SW 1271 (cell line): ENCODE results near the gene SPATA19.

Experiments
- DNase-seq, 2 experiments: peaks; one replicate each; lab custom pipeline; 2025; lab: John Stamatoyannopoulos, UW

Gene SPATA19

DNA sequence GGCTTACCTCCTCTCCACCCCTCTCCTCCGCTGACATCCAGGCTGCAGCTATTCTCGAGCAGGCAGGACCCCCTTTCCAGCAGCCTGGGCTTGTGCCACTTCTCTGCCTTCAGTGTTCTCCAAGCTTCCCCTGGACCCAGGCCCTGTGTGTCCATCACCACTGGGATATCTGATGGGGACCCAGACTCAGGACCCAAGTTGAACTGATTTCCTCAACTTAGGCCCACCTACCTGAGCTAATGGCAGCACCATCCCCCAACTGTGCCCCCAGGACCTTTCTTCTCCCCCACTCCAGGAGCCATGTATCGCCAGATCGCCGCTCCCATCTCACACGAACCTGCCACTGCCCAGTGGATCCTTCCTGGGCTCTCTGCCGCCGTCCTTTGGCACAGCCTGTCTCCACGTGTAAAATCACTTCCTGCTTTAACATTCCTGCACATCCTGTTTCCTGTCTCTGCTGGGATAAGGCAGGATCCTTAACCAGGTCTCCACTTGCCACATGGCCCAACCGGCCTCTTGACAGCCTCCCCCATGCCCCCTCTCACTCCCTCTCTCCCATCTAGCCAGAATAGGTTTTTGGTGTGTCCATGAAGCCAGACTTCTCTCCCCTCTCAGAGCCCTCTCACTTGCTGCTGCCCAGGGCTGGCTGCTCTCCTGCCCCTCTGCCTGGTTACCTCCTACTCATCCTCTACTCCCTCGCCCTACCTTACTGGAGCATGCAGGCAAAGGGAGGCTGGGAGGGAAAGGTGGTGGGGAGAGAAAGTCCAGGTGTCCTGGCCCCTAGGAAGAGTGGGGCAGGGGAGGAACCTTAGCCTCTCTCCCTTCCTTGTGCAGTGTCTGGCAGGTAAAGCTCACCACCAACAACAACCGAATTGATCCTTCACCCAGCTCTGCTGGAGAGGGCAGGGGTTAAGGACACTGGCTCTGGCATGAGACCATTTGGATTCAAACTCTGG lies 9.4 kb downstream of the SPATA19 start:
- DNase-seq: no peak

DNA sequence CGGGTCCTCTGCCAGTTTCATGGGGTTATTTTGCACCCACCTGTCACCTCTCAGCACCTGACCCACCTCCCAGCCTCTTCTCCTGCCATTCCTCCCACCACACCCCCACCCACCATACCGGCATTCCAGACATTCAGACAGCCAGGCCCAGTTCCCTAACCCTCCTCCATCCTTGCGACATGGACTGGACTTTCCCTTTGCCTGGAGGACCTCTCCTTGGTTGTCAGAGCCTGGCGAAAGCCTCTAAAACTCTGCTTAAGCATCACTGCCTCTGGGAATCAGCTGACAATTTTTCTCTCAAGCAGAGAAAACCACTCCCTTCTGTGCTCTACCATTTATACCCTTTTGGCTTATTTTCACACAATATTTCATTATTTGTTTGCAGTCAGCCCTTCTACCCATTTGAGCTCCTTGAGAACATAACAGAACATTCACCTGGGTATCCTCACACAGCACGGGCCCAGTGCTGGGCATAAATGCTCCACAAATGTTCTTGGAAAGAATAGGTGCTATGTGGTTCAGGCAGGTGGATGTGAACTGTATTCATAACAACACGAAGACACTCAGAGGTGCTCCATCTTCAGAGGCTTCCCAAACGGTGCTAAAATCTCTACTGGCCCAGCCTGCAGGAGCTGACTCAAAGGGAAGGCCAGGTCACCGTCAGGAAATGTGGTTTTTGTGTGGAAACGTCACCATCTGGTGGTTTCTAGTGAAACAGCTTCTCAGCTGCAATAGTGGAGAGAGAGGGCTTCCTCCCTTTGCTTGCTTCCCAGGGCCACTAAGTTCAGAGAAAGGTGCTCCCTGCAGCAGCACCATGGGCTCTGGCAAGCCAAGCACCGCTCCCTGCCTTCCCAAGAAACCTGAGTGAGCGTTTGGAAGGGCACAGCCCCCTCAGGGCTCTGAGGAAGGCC lies 10.4 kb downstream of the SPATA19 start:
- DNase-seq: peak in 1 of 2 experiments; percentile 37

DNA sequence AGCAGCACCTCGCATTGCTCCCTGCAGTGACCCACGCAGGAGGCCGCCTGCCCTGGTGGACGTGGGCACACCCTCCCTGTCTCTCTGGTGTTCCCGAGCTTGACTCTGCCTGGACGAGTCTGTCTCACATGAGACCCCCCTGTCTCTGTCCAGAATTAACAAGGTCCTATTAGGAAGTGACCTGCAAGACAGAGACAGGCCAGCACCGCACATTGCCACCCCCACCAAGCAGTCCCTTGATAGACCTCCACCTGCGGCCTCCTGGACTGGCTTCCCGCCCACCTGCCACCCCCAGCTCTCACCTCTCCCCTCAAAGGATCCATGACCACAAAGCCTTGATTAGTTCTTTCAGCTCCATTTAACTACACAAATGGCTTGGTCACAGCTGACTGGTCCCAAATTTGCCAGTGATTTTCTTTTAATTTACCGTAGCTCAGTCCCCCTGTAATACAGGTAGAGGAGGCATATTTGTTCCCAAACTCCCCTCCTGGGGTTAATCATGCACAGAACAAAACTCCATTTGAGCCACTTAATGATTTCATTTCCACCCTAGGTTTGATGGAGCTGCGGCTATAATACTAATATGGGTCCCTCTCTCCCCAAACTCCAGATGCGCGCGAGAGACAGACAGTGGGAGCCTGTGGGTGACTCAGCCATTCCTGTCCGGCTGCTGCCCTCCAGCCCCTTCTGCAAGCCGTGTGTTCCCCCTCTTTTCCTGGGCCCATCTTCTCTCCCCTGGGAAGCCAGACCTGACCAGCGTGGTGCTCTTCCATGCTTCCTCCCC lies 11.2 kb downstream of the SPATA19 start:
- no peak for DNase-seq

DNA sequence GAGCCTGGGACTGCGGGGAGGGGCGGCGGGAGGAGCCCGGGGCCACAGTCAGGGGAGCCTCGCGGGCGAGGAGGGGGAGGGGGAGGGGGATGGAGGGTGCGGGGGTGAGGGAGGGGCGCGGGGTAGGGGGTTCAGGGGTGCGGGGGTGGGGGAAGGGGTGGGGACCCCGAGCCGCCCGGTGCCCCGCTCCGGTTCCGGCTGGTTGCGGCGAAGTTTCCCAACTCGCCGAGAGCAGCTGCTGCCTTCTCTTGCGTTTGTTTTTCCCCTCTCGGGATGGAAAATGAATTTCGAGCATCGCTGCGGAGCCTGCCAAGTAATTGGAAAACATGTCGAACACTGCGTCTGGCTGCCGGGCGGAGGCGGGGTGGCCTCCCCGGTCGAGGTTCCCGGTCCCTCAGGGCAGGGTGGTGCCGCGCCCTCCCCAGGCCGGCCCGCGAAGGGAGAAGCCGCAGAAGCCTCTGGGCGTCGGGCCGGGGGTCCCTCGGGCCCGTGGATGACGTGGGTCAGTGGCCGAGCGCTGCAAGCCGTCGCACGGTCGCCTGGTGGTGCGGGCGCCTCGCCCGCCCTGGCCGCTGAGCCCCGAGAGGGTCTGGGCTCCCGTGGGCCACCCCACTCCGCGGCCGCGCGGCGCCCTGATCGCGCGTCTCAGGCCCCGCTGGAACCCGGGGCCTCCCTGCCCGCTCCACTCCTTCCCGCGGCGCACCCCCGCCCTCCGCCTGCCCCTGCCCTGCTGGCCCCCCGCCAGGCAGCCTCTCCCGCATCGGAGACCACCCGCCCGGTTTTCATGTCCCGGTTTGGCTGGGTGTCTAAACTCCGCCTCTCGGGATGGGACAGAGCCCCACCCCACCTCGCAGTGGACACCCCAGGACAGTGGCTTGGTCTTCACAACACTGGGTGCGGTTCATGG lies 12.1 kb downstream of the SPATA19 start:
- DNase-seq: no peak

DNA sequence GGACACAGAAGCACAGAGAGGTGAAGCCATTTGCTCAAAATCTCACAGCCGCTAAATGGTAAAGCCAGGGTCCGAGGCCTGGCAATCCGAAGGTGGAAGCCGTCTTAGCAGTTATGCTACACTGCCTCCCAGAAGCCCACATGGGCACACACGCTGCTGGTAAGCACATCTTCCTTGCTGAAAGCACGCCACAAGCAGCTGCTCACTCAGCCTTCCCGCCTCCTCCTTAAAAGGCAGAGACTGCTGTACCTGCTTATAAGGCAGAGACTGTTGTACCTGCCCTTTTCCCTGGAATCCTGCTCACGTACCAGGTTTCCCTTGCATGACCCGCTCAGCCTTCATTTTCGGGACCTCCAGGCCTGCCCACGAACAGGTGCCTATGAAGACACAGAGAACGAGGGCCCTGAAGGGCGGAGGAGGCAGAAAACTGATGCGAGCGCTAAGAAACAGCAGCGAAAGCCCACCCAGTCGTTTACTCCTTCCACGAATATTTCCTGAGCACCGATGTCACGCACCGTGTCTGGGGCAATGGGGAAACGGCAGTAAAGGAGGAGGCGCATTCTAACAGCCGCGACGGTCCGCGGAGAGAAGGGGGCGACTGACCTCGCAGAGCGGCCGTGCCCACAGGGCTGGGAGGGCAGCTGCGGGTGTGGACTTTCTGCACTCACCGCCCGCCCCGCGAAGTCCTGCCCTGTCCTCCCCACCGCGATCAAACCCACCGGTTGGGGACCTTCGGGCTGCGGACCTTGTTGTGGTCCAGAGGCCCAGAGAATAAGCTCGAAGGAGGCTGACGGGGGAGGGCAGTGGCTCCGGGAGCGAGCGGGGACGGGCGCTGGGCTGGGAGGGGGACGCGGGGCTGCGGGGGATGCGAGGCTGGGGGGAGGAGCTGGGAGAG lies 13.0 kb downstream of the SPATA19 start:
- DNase-seq: no peak

DNA sequence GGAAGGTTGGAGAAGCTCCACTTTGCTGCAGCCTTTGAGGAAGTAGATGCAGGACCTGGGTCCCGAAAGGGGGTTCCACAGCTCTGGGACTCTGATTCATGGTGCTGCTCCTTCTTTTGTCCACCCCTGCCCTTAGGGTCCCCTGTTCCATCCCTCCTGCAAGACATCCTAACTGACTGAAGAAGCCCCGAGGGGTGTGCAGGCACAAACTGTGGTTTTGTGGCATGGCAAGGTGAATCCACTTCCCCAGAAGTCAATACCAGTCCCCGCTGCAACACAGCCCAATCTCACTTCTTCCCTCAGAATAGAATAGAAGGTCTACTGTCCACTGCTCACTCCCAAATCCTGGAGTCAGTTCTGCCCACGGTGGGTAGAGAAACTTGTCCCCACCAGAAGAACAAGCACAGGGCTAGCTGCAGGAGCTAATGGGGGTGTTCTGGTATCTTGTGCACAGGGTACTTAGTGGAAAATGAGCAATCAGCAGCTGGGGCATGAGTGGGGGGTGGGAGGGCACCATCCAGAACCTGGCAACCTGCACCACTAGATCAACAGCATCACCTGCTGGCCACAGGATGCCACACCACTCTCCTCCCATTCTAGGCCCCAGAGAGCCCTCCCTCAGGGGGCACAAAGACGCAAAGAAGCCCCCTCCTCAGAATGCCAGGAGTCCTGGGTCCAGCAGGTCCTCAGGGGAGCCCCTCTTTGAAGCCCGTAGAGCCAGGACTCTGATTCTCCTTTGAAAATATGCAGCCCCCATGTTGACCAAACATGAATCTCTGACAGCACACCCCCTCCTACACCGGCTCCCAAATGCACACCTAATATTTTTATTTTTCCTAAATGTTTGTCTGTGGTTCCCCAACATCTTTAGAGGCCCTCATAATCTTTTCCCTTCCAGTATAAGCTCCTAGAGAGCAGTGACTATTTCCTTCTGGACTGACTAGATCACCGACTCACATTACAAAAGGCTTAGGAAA lies 14.1 kb downstream of the SPATA19 start:
- no peak for DNase-seq

DNA sequence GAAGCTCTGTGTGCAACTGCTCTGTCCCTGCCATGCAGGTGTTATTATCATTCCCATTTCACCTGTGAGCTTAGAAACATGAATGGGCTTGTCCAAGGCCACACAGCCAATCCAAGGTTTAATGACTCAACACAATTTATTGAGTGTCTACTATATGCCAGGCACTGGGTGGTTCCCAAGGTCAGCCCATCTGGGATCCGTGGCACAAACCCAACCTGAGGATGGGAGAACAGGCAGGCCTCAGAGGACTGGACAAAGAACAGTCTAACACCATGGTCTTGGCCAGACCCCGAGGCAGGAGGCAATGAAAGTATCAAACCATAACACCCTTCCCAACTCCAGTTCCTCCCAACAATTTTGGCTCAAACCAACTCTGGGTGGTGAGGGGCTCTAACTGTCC lies 15.7 kb downstream of the SPATA19 start:
- DNase-seq: no peak

DNA sequence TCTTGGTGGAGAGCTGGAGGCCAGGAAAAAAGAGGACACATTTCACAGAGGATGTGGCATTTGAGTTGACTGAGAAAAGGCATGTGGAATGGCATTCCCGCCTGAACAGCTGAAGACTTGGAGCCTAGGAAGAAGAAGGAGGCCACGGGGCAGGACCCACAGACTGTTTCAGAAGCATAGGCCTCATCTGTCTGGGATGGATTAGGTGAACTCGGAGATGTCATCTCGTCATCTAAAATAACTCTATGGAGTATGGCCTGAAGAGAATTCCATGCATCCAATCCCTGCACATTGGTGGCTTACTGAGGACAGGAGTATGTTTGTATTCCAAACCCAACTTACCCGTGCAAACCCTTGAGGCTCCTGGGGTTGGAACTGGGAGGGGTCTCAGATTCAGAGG lies 16.4 kb downstream of the SPATA19 start:
- no peak for DNase-seq

DNA sequence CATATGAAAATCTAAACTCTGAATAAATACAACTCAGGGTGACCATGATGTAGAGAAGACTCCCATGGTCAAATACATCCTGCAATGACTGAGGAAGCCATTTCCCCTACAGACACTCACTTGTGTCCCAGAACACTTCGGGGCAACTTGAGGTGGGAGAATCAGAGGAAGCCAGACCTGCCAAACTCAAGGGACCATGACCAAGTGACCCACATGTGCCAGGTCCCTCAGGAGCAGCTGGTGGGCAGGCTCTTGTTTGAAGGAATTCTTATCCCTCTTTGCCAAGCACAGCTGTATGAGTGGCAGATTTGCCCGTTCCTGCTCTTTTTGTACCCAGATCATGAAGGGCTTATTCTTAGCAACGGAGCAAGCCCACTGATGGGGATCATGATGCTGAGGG lies 17.8 kb downstream of the SPATA19 start:
- no peak for DNase-seq

DNA sequence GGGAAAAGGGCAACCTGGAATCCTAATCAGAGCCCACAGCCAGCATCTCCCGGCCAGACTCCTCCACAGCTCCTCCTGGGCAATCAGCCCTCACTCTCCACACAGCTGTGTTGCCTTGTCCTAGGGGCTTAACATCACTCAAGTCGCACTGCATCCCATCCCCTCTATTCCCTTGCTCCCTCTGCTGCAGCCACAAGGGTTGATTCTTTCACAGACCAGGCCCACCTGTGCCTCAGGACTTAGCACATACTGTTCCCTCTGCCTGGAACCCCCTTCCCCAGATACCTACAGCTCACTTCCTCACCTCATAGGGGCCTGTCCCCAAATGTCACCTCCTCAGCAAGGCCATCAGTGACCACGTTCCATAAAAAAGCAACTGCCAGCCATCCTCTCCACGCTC lies 18.4 kb downstream of the SPATA19 start:
- DNase-seq: no peak

DNA sequence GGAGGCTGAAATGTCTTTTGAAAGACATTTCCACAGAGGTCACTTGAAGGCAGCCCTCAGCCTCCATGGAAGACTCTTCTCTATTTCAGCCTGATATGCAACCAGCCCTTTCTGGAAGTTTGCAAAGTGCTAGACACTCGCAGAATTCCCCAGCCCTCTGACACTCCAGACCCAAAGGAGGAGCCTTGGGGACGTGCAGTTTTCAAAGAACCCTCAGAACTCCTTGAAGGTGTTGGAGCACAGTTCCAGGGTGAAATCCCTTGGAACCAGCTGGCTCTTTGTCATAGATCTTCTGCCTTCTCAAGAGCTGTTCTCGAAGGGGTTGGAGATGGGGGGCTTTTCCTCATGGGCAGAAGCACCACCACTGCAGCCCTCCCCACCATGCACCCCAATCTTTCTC lies 19.6 kb downstream of the SPATA19 start:
- no peak for DNase-seq

DNA sequence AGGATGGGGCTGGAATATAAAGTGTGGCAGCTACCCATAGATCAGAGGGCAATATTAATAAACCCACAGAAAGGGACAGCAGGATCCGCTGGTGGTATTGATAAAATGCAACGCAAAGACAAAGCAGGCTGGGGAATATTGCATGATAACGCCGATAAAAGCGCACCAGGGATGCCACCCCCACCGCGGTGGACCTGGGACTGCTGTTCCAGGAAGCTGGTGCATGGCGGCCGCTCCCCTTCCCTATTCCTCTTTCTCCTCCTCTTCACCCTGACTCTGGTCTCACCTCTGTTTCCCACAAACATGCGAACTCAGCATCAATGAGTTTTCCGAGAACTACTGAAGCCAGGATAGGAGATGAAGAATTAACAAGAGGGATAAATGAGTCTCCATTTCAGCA lies 20.2 kb downstream of the SPATA19 start:
- DNase-seq: no peak

DNA sequence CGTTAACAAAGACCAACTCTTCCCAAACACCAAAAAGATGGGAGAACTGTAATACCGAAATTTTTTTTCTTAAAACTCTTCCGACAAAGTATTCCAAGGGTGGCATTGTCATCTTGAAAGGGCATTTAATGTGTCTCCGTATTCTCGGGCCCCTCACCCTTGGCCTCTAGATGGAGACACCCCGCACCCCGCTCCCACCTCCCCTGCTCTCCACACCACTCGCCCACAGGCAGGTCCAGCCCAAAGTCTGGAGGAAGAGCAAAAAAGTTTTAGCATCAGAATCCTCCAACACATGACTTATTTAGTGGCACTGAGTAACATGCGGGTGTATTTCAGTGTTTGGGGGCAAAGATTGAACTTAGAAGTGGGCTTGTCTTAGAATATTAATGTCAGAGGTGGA lies 20.7 kb downstream of the SPATA19 start:
- DNase-seq: no peak

DNA sequence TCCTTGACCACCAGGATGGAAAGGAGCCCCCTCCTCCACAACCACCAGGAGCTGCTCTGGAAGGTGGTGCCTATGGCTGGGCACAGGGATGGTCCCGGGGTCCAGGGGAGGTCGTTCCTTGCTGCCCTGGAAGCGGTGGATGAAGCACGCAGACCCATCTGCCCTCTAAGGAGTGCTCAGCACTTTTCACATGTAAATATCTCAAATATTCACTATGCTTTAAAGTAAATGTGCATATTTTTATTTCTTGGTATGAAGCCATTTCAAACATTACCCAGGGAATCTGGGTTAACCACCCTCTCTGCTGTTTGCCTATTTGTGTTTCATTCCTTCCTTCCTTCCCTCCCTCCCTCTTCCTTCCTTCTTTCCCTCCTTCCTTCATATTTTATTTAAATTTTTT lies 21.7 kb downstream of the SPATA19 start:
- DNase-seq: no peak

DNA sequence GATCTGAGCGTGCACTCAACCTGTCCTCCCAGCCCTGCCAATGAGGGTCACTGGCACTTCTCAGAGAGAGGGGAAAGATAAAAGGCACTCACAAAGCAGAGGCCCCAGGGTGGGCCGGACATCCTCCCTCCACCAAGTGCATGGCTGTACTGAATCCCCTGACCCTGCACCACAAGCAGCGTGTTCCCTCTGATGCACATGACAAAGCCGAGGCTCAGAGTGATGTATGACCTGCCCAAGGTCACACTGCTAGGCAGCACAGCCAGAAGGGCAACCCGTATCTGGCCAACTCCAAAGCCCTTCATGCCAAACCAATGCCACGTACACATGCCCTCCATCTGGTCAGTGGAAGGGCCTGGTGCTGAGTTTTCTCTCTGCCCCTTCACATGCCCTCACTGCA lies 22.1 kb downstream of the SPATA19 start:
- DNase-seq: no peak

DNA sequence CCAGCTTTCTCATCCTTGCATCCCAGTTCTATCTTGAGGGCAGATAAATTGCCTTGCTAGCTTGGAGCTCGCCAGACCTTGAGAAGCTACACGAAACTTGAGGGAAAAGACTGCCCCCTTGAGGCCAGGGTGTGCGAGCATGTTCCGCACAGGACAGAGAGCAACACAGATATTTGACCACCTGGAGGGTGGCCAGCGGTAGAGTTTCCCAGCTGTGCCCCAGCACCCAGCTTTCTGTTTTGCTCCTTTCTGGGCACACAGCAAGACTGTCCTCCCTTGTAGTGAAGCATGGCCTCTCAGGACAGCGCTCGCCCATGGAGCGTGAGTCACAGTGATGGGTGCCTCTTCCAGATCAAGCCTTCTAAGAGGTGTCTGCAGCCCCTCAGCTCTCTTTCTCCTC lies 23.5 kb downstream of the SPATA19 start:
- no peak for DNase-seq

DNA sequence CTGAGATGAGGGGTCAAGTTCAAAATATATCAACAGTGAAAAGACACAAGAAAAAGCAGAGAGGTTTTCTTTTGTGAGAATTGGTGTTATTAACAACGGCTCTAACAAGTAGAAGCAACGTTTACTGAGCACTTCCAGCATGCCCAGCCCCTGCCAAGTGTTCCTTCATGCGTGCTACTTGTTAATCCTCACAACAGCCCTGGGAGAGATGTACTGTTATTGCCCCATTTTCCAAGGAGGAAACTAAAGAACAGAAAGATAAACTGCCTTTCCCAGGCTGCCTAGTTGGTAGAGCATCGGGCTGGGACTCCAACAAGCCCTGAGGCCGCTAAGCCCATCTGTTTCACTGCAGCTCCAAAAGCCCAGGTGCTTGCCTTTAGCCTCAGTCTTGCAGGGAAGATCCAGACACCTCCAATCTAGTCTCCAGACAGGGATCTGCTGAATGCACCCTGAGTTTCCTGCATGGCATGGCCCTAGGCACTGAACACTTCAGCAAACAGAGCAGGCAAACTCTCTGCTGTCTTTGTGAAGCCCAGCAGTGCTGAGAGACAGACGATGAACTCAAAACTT lies 25.5 kb downstream of the SPATA19 start:
- DNase-seq: no peak

DNA sequence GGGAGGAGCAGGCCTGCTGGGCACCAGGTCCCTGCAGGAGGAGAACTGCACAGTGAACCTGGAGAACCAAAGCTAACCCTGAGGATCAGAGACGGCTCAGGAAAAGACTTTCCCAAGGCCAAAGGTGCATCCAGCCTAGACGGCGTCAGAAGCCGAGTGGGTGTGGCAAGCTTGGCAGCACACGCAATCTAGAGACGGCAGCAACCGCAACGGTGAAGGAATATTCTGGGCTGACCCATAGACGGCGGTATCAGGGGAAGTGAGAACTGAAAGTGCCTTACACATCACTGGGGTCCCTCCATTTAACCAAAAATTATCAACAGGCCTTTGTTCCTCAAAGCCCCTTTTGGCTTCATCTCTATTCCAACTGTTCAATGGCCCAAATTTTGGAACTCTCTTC lies 26.2 kb downstream of the SPATA19 start:
- DNase-seq: no peak
